Uterus (tissue), 4 donors: Measurements from ENCODE around the gene ACTN3. TPM values are rescaled to one million over a fixed set of nuclear protein-coding genes. Genes with fewer than 3 reads are reported as not detected.

ENCODE experiments used
- DNase-seq, 2 donors: peaks; one replicate each; pipeline ENCODE4 v3.0.0-alpha.2; 2019 to 2020
- H3K27ac ChIP-seq, 2 donors: fragments of 200-600 bp; sonication (generic); 1 replicate in 1 of 2; 2 replicates in 1 of 2; pipeline ENCODE4 v1.5.1; 2016 to 2018
- H3K27me3 ChIP-seq, 2 donors: fragments of 200-600 bp; sonication (generic); one replicate each; pipeline ENCODE4 v1.5.1; 2018 to 2019; ENCODE audit warnings: control low read depth in 1 of 2
- H3K36me3 ChIP-seq, 2 donors: fragments of 200-600 bp; sonication (generic); one replicate each; pipeline ENCODE4 v1.5.1; 2019; ENCODE audit warnings: control low read depth in 1 of 2
- H3K4me1 ChIP-seq, 2 donors: fragments of 200-600 bp; sonication (generic); one replicate each; pipeline ENCODE4 v1.5.1; 2018 to 2019; ENCODE audit warnings: control low read depth in 1 of 2
- H3K4me3 ChIP-seq, 2 donors: fragments of 200-600 bp; sonication (generic); 1 replicate in 1 of 2; 2 replicates in 1 of 2; pipeline ENCODE4 v1.5.1; 2018 to 2019; ENCODE audit warnings: mild to moderate bottlenecking in 1 of 2
- H3K9me3 ChIP-seq, 2 donors: fragments of 200-600 bp; sonication (generic); one replicate each; pipeline ENCODE4 v1.5.1; 2019; ENCODE audit warnings: control low read depth in 1 of 2
- POLR2A ChIP-seq, 2 donors: fragments of 450-650 bp; IDR thresholded peaks; one replicate each; pipeline ENCODE4 v1.6.1; 2016; ENCODE audit warnings: antibody characterized with exemption in 2 of 2, mild to moderate bottlenecking in 1 of 2, moderate library complexity in 1 of 2
- intact Hi-C: fragments of 100-400 bp; cut with DNase I; formaldehyde crosslinking; loops from one replicate; pipeline ENCODE4 v1.15.1; 2023; ENCODE audit warnings: low total_unique reads
- total RNA-seq, 4 donors: library from RNA; depleted of rRNA in 3 of 4; stranded (reverse); fragments of >200 nt in 3 of 4; gene quantifications; one replicate each; pipeline versions ENCODE4 v1.1.0 to v1.2.4, GENCODE V29; 2014 to 2023
- TF ChIP-seq, protein P1 (sequence below), 4 experiments: fragments of 200-600 bp in 2 of 4; fragments of 450-650 bp in 2 of 4; sonication (generic) in 2 of 4; IDR thresholded peaks; one replicate each; pipeline ENCODE4 v1.5.1; 2016 to 2019; ENCODE audit warnings: antibody characterized with exemption in 4 of 4, mild to moderate bottlenecking in 2 of 4, moderate library complexity in 1 of 4
- donor health status: DM: yes; HTN: yes; CAD: no.

The ACTN3 gene
- total RNA-seq, 4 donors from 2014 or later: 0.46 TPM; not detected in 3

DNA sequence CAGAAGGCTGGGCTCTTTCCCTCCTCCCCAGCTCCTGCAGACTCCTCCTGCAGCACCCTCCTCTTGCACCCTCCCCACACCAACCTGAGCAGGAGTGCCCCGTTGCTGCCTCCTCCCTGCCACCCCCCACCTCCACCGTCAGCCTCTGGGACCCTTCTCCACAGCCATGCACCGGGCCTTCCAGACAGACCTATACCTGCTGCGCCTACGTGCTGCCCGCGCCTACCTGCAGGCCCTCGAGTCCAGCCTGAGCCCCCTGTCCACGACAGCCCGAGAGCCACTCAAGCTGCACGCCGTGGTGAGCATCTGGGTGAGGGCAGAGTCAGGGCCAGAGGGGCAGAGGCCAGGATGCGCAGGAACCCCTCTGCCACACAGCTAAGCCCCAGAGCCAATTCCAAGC is 17.0 kb upstream of the ACTN3 start:
- Histone ChIP-seq H3K4me3 (no peak overlapping the region), H3K4me1 (no peaks in the 10 kb centered on the region), H3K27me3 (no peaks in the 10 kb centered on the region), H3K36me3 (no peaks in the 10 kb centered on the region), H3K27ac (no peak overlapping the region), H3K9me3 (no peaks in the 10 kb centered on the region)
- DNase-seq: no peak
- no peak for TF ChIP-seq POLR2A (IDR thresholded peaks at IDR 0.05)
- TF ChIP-seq, protein P1, sequence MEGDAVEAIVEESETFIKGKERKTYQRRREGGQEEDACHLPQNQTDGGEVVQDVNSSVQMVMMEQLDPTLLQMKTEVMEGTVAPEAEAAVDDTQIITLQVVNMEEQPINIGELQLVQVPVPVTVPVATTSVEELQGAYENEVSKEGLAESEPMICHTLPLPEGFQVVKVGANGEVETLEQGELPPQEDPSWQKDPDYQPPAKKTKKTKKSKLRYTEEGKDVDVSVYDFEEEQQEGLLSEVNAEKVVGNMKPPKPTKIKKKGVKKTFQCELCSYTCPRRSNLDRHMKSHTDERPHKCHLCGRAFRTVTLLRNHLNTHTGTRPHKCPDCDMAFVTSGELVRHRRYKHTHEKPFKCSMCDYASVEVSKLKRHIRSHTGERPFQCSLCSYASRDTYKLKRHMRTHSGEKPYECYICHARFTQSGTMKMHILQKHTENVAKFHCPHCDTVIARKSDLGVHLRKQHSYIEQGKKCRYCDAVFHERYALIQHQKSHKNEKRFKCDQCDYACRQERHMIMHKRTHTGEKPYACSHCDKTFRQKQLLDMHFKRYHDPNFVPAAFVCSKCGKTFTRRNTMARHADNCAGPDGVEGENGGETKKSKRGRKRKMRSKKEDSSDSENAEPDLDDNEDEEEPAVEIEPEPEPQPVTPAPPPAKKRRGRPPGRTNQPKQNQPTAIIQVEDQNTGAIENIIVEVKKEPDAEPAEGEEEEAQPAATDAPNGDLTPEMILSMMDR (IDR thresholded peaks at IDR 0.05): no peak
- intact Hi-C loops: no loop called here

DNA sequence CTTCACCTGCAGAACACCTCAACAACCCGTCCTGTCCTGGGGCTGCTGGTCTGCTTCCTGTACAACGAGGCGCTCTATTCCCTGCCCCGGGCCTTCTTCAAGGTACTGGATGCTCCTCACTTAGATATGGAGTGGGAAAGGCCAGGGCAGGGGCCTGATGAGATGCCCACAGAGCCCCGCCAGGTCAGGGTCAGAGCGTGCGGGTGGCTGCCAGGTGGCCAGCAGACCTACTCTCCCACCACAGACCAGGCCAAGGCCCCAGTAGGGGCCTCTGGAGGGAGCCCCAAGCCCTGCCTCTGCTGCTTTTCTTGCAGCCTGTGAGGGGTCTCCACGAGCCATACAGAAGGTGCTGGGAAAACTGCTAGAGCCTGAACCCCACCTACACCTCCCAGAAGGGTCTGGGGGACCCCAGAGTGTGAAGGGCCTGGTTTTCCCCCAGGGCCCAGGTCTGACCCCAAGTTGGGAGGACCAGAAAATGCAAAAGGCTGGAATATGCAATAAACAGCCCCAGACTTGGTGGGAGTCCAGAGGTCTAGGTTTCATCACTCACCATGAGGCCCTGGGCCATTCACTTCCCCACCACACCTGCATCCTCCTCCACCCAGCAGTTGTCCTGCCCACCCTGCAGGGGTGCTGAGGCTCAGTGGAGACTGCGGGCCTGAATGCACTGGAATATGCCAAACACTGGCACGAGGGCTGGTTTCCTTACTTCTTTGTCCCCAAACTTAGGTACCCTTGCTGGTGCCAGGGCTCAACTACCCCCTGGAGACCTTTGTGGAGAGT is 15.6 kb upstream of the ACTN3 start:
- no peaks in the 10 kb centered on the region for H3K27me3 ChIP-seq
- no peaks in the 10 kb centered on the region for H3K36me3 ChIP-seq
- no peak for DNase-seq
- H3K4me3 ChIP-seq: no peak overlapping the region
- H3K27ac ChIP-seq: no peak overlapping the region
- intact Hi-C loops: no loop called here
- TF ChIP-seq, protein P1 (IDR thresholded peaks at IDR 0.05): no peak
- no peak for TF ChIP-seq POLR2A (IDR thresholded peaks at IDR 0.05)
- no peaks in the 10 kb centered on the region for H3K4me1 ChIP-seq
- H3K9me3 ChIP-seq: no peaks in the 10 kb centered on the region

DNA sequence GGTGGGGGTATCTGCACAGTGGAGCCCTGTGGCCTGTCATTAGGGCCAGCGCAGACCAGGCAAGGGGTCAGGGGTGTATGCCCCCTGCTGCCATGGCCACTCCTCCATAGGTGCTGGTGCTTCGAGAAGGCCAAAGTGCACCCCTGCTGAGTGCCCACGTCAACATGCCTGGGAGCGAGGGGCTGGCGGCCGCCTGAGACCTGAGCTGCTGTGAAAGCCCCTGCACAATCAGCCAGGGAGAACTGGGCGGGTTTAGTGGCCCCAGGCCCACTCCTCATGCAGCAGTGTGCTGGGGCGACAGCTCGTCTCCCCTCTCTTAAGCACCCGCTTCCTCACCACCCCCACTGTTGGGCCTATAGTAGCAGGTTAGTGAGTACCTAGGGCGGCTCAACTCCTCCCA is 14.9 kb upstream of the ACTN3 start:
- no peak for DNase-seq
- TF ChIP-seq, protein P1 (IDR thresholded peaks at IDR 0.05): no peak
- H3K36me3 ChIP-seq: no peaks in the 10 kb centered on the region
- H3K4me1 ChIP-seq: no peaks in the 10 kb centered on the region
- H3K9me3 ChIP-seq: no peaks in the 10 kb centered on the region
- intact Hi-C loops: no loop called here
- H3K4me3 ChIP-seq: no peak overlapping the region
- no peak overlapping the region for H3K27ac ChIP-seq
- no peaks in the 10 kb centered on the region for H3K27me3 ChIP-seq

DNA sequence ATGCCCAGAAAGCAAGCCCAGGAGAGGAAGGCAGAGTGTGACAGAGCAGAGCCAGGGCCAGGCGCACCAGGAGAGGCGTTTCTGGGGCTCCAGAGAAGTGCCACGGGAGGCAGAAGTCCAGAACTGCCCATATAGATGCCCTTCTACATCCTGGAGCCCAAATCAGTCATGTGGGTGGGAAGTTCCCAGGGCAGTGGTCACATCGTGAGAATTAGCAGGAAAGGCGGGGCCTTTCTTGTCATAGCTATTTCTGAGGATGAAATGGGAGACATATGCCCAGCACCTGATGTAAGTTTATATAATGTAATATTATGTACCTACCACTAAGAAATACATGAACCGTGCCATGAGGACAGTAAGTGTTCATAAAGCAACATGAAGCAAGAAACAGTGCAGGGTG is 13.9 kb upstream of the ACTN3 start:
- Histone ChIP-seq H3K4me1 (no peaks in the 10 kb centered on the region), H3K27ac (no peak overlapping the region), H3K27me3 (no peaks in the 10 kb centered on the region), H3K9me3 (no peaks in the 10 kb centered on the region), H3K4me3 (no peak overlapping the region), H3K36me3 (no peaks in the 10 kb centered on the region)
- intact Hi-C loops: no loop called here
- no peak for TF ChIP-seq POLR2A (IDR thresholded peaks at IDR 0.05)
- TF ChIP-seq, protein P1 (IDR thresholded peaks at IDR 0.05): no peak
- DNase-seq: no peak

DNA sequence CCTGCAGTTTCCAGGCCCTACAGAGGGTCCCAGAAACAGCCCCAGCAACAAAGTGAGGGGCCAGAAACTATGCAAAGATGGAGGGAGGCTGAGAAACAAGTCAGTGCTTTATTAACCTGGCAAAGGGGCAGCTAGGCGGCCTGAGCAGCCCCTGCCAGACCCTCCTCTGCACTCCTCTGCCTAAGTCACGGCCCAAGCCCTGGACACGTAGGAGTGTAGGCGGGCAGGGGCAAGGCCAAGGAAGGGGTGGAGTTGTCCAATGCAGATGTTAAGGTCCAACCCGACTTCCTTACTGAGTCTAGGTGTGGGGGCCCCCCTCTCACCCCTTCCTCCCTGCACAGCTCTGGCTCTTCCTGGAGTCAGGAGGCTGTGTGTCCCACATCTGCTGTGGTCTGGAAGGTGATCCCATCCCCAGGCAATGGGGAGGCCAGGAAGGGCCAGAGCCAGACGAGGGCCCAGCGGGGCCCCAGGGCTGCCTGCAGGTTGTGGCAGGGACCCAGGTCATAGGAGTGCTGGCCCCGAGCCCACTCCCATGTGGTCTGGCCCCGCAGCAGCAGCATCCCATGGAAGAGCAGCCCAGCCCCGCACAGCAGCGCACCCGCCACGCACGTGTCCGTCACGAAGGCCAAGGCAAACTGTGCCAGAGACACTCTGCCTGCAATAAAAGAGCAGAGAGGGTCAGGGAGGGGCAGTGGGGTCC is 7.4 kb upstream of the ACTN3 start:
- no peak for TF ChIP-seq POLR2A (IDR thresholded peaks at IDR 0.05)
- TF ChIP-seq, protein P1 (IDR thresholded peaks at IDR 0.05): no peak
- intact Hi-C loops: no loop called here

More for the DNA sequence above, 7.4 kb upstream of the ACTN3 start:
- Histone ChIP-seq H3K4me3 (no peak overlapping the region), H3K4me1 (peaks cover 0 to 6% of the 10 kb centered on the region in 2 donors), H3K36me3 (no peaks in the 10 kb centered on the region), H3K9me3 (no peaks in the 10 kb centered on the region), H3K27me3 (no peaks in the 10 kb centered on the region), H3K27ac (no peak overlapping the region)
- no peak for DNase-seq
